ENCODE measurements around the gene PROX1. TPM values are rescaled to one million over a fixed set of nuclear protein-coding genes. Genes with fewer than 3 reads are reported as not detected.

Gene PROX1
- polyA plus RNA-seq, 4 donors = 0.67 to 7.0 (median 2.3) TPM

- no peaks in the 10 kb centered on the region for H3K4me1 ChIP-seq (ENCODE audit: control insufficient read depth in 3 of 3, insufficient read depth in 2 of 3, low read depth in 1 of 3, low read length in 2 of 3)
- DNase-seq (peak in 1 of 2 donors; percentile 42), FAIRE-seq (no peak)
- 40 to 66% (median 57%) methylated on average over 8 of the region's 8 CpGs for WGBS, 3 donors
- no peak overlapping the region for H3K4me3 ChIP-seq (ENCODE audit: low read depth in 1 of 3, low read length in 3 of 3)
- H3K27me3 ChIP-seq (ENCODE audit: control insufficient read depth in 3 of 3, insufficient read depth in 3 of 3, low read length in 3 of 3) = no peaks in the 10 kb centered on the region
- no peaks in the 10 kb centered on the region for H3K9me3 ChIP-seq (ENCODE audit: control insufficient read depth in 2 of 2, insufficient read depth in 1 of 2, low read depth in 1 of 2, low read length in 1 of 2)
- H3K36me3 ChIP-seq (ENCODE audit: control insufficient read depth in 3 of 3, insufficient read depth in 2 of 3, low read depth in 1 of 3, low read length in 3 of 3) = no peaks in the 10 kb centered on the region
- no peak overlapping the region for H3K27ac ChIP-seq (ENCODE audit: low read depth in 1 of 3, low read length in 2 of 3)
These were observed 31.4 kb upstream of the PROX1 start for GRCh38 chr1:213956295-213956770.

DNA sequence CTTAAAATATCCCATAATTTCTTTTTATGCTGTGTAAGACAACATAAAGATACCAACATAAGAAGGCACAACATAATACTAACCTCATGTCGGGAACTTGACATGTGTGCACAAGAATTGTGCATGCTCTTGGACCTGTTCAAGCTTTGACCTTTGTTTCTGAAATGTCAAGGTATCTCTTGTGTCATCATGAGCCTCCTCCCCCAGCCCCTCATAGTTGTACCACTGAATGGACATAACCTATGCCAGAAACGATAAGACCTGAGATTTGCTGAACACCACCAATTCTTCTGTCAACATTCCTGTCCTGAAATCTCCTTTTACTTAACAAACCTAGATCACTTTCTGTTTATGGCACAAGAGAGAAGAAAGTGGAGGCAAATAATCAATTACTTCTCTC is 29.4 kb upstream of the PROX1 start:
- WGBS, 3 donors = 75 to 91% (median 81%) methylated on average over 2 of the region's 2 CpGs
- H3K36me3 ChIP-seq (ENCODE audit: control insufficient read depth in 3 of 3, insufficient read depth in 2 of 3, low read depth in 1 of 3, low read length in 3 of 3) = no peaks in the 10 kb centered on the region
- DNase-seq = no peak
- H3K9me3 ChIP-seq (ENCODE audit: control insufficient read depth in 2 of 2, insufficient read depth in 1 of 2, low read depth in 1 of 2, low read length in 1 of 2) = no peaks in the 10 kb centered on the region
- FAIRE-seq = no peak
- H3K27ac ChIP-seq (ENCODE audit: low read depth in 1 of 3, low read length in 2 of 3) = no peak overlapping the region
- no peak overlapping the region for H3K4me3 ChIP-seq (ENCODE audit: low read depth in 1 of 3, low read length in 3 of 3)
- H3K4me1 ChIP-seq (ENCODE audit: control insufficient read depth in 3 of 3, insufficient read depth in 2 of 3, low read depth in 1 of 3, low read length in 2 of 3) = no peaks in the 10 kb centered on the region
- H3K27me3 ChIP-seq (ENCODE audit: control insufficient read depth in 3 of 3, insufficient read depth in 3 of 3, low read length in 3 of 3) = no peaks in the 10 kb centered on the region

DNA sequence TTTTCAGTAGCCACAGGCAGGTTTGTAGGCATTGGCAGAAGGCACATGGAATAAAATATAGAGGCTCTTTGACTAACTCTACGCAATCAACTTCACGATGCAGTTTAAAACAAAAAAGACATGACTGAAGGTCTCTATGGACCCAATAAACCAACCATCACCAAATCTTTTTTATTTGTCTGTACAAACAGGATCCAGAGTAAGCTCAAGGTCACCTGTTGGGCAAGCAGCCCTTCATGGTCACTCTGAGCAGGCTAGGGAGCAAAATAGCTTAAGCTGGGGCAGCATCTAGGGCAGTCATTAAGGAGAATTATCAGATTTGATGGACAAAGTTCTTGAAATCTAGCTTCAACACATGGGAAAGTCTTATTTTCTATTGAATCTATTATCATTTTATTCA is 26.8 kb upstream of the PROX1 start:
- no peak overlapping the region for H3K27ac ChIP-seq (ENCODE audit: low read depth in 1 of 3, low read length in 2 of 3)
- FAIRE-seq (no peak), DNase-seq (no peak)
- H3K27me3 ChIP-seq (ENCODE audit: control insufficient read depth in 3 of 3, insufficient read depth in 3 of 3, low read length in 3 of 3) = no peaks in the 10 kb centered on the region
- no peak overlapping the region for H3K4me3 ChIP-seq (ENCODE audit: low read depth in 1 of 3, low read length in 3 of 3)
- H3K4me1 ChIP-seq (ENCODE audit: control insufficient read depth in 3 of 3, insufficient read depth in 2 of 3, low read depth in 1 of 3, low read length in 2 of 3) = no peaks in the 10 kb centered on the region
- no peaks in the 10 kb centered on the region for H3K9me3 ChIP-seq (ENCODE audit: control insufficient read depth in 2 of 2, insufficient read depth in 1 of 2, low read depth in 1 of 2, low read length in 1 of 2)
- no peaks in the 10 kb centered on the region for H3K36me3 ChIP-seq (ENCODE audit: control insufficient read depth in 3 of 3, insufficient read depth in 2 of 3, low read depth in 1 of 3, low read length in 3 of 3)
- WGBS, 3 donors = 86 to 98% (median 96%) methylated on average over 2 of the region's 2 CpGs

- Histone ChIP-seq H3K27me3 (ENCODE audit: control insufficient read depth in 3 of 3, insufficient read depth in 3 of 3, low read length in 3 of 3) (no peaks in the 10 kb centered on the region), H3K9me3 (ENCODE audit: control insufficient read depth in 2 of 2, insufficient read depth in 1 of 2, low read depth in 1 of 2, low read length in 1 of 2) (no peaks in the 10 kb centered on the region), H3K36me3 (ENCODE audit: control insufficient read depth in 3 of 3, insufficient read depth in 2 of 3, low read depth in 1 of 3, low read length in 3 of 3) (no peaks in the 10 kb centered on the region), H3K27ac (ENCODE audit: low read depth in 1 of 3, low read length in 2 of 3) (no peak overlapping the region), H3K4me3 (ENCODE audit: low read depth in 1 of 3, low read length in 3 of 3) (no peak overlapping the region), H3K4me1 (ENCODE audit: control insufficient read depth in 3 of 3, insufficient read depth in 2 of 3, low read depth in 1 of 3, low read length in 2 of 3) (no peaks in the 10 kb centered on the region)
- FAIRE-seq (no peak), DNase-seq (no peak)
- WGBS, 3 donors = 79 to 86% (median 82%) methylated on average over 1 of the region's 1 CpG
These were observed 25.3 kb upstream of the PROX1 start for GRCh38 chr1:213962508-213962907.

GRCh38 chr1:213966122-213966521 is 21.7 kb upstream of the PROX1 start:
- Histone ChIP-seq H3K9me3 (ENCODE audit: control insufficient read depth in 2 of 2, insufficient read depth in 1 of 2, low read depth in 1 of 2, low read length in 1 of 2) (no peaks in the 10 kb centered on the region), H3K4me1 (ENCODE audit: control insufficient read depth in 3 of 3, insufficient read depth in 2 of 3, low read depth in 1 of 3, low read length in 2 of 3) (no peaks in the 10 kb centered on the region), H3K27me3 (ENCODE audit: control insufficient read depth in 3 of 3, insufficient read depth in 3 of 3, low read length in 3 of 3) (no peaks in the 10 kb centered on the region), H3K4me3 (ENCODE audit: low read depth in 1 of 3, low read length in 3 of 3) (no peak overlapping the region), H3K36me3 (ENCODE audit: control insufficient read depth in 3 of 3, insufficient read depth in 2 of 3, low read depth in 1 of 3, low read length in 3 of 3) (no peaks in the 10 kb centered on the region), H3K27ac (ENCODE audit: low read depth in 1 of 3, low read length in 2 of 3) (no peak overlapping the region)
- 90 to 95% (median 94%) methylated on average over 5 of the region's 5 CpGs for WGBS, 3 donors
- FAIRE-seq (no peak), DNase-seq (no peak)

DNA sequence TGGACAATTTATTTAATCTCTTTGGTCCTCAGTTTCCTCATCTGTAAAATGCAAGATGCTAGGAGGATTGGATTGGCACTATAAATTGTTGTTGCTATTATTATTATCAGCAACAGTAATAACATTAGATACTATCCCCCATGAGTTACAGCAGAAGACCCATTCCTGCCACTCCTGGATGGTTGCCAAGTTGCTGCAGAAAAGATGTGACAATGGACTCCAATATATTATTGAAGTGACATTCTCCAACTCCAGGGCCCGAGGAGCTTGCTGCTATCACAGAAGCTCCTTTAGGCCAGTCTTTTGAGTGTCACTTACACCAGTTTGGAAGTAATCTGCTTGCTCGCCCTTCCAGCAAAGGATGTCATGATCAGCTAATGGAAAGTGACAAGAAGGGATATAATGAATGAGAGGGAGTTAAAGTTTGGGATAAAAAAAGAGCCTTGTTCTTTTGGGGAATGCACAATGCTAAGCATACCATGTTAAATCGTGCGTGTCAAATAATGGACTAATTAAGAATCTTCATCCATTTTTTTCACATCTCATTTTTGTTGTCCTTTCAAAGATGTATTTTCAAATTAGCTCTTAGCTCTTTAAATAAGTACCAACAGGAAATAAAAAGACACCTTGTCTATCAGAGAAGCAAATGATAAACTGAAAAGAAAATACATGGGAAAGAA is 19.5 kb upstream of the PROX1 start:
- Histone ChIP-seq H3K27ac (ENCODE audit: low read depth in 1 of 3, low read length in 2 of 3) (no peak overlapping the region), H3K27me3 (ENCODE audit: control insufficient read depth in 3 of 3, insufficient read depth in 3 of 3, low read length in 3 of 3) (no peaks in the 10 kb centered on the region), H3K9me3 (ENCODE audit: control insufficient read depth in 2 of 2, insufficient read depth in 1 of 2, low read depth in 1 of 2, low read length in 1 of 2) (no peaks in the 10 kb centered on the region), H3K4me1 (ENCODE audit: control insufficient read depth in 3 of 3, insufficient read depth in 2 of 3, low read depth in 1 of 3, low read length in 2 of 3) (no peaks in the 10 kb centered on the region), H3K36me3 (ENCODE audit: control insufficient read depth in 3 of 3, insufficient read depth in 2 of 3, low read depth in 1 of 3, low read length in 3 of 3) (no peaks in the 10 kb centered on the region), H3K4me3 (ENCODE audit: low read depth in 1 of 3, low read length in 3 of 3) (no peak overlapping the region)
- DNase-seq (no peak), FAIRE-seq (no peak)
- 77 to 87% (median 80%) methylated on average over 4 of the region's 4 CpGs for WGBS, 3 donors

GRCh38 chr1:213969958-213970555 is 17.7 kb upstream of the PROX1 start:
- FAIRE-seq = no peak

GRCh38 chr1:213972141-213972540 is 15.6 kb upstream of the PROX1 start:
- FAIRE-seq (no peak), DNase-seq (no peak)
- Histone ChIP-seq H3K27ac (ENCODE audit: low read depth in 1 of 3, low read length in 2 of 3) (no peak overlapping the region), H3K4me1 (ENCODE audit: control insufficient read depth in 3 of 3, insufficient read depth in 2 of 3, low read depth in 1 of 3, low read length in 2 of 3) (no peaks in the 10 kb centered on the region), H3K4me3 (ENCODE audit: low read depth in 1 of 3, low read length in 3 of 3) (no peak overlapping the region), H3K27me3 (ENCODE audit: control insufficient read depth in 3 of 3, insufficient read depth in 3 of 3, low read length in 3 of 3) (no peaks in the 10 kb centered on the region), H3K9me3 (ENCODE audit: control insufficient read depth in 2 of 2, insufficient read depth in 1 of 2, low read depth in 1 of 2, low read length in 1 of 2) (no peaks in the 10 kb centered on the region), H3K36me3 (ENCODE audit: control insufficient read depth in 3 of 3, insufficient read depth in 2 of 3, low read depth in 1 of 3, low read length in 3 of 3) (no peaks in the 10 kb centered on the region)
- WGBS, 3 donors = 66 to 73% (median 72%) methylated on average over 2 of the region's 2 CpGs

More at GRCh38 chr1:213969958-213970555, 17.7 kb upstream of the PROX1 start:
- H3K9me3 ChIP-seq (ENCODE audit: control insufficient read depth in 2 of 2, insufficient read depth in 1 of 2, low read depth in 1 of 2, low read length in 1 of 2) = no peaks in the 10 kb centered on the region
- WGBS, 3 donors = 54 to 81% (median 75%) methylated on average over 2 of the region's 2 CpGs
- H3K36me3 ChIP-seq (ENCODE audit: control insufficient read depth in 3 of 3, insufficient read depth in 2 of 3, low read depth in 1 of 3, low read length in 3 of 3) = no peaks in the 10 kb centered on the region
- H3K4me3 ChIP-seq (ENCODE audit: low read depth in 1 of 3, low read length in 3 of 3) = no peak overlapping the region
- no peaks in the 10 kb centered on the region for H3K4me1 ChIP-seq (ENCODE audit: control insufficient read depth in 3 of 3, insufficient read depth in 2 of 3, low read depth in 1 of 3, low read length in 2 of 3)
- no peak for DNase-seq
- no peak overlapping the region for H3K27ac ChIP-seq (ENCODE audit: low read depth in 1 of 3, low read length in 2 of 3)
- no peaks in the 10 kb centered on the region for H3K27me3 ChIP-seq (ENCODE audit: control insufficient read depth in 3 of 3, insufficient read depth in 3 of 3, low read length in 3 of 3)
